KBM-7 (cell line): ENCODE measurements around the gene THBS4.

ENCODE experiments used
- DNase-seq: peaks from one replicate; pipeline ENCODE4 v3.0.0-alpha.2; 2015
- in situ Hi-C: fragments of 300-500 bp; cut with MboI; formaldehyde crosslinking; loops from 2 replicates; pipeline ENCODE4 v1.14.3; 2020; ENCODE audit warnings: low sequenced_read_pairs, low pct_unique_long_range_greater_than_20kb, mixed read lengths

The THBS4 gene

GRCh38 chr5:80034962-80035821, at the start of gene THBS4:
Gene THBS4 (plus strand): TSS chr5:80035348. CDS start chr5:80035538, 190 bp downstream.
- in situ Hi-C loops: no loop called here
- DNase-seq: no peak

- DNase-seq: no peak
- in situ Hi-C loops: no loop called here
Observed at GRCh38 chr5:79986260-79986659, 48.9 kb upstream of the THBS4 start.

DNA sequence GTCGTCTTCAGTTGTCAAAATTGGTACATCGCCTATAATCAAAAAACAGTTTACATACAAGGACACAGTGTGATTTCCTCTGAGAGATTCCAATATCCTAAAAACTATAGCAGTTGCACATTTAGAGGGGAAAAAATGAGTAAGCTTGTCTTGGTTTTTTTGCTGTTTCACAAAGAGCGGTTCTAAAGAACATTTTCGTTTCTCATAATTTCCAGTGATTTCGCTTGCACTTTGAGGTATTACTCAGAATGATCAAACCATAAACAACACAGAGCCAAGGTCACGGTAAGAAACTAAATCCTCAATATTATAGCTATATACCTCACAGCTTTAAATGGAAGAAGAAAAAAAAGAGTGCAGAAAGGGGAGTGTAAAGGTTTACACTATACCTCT, 44.9 kb upstream of the THBS4 start:
- in situ Hi-C loops: no loop called here
- DNase-seq: no peak

GRCh38 chr5:79990598-79991507, 44.3 kb upstream of the THBS4 start, which contains the start of gene MTX3:
Gene MTX3 (minus strand): TSS chr5:79991262. CDS start chr5:79991238, 24 bp downstream.
- in situ Hi-C loops: no loop called here

DNA sequence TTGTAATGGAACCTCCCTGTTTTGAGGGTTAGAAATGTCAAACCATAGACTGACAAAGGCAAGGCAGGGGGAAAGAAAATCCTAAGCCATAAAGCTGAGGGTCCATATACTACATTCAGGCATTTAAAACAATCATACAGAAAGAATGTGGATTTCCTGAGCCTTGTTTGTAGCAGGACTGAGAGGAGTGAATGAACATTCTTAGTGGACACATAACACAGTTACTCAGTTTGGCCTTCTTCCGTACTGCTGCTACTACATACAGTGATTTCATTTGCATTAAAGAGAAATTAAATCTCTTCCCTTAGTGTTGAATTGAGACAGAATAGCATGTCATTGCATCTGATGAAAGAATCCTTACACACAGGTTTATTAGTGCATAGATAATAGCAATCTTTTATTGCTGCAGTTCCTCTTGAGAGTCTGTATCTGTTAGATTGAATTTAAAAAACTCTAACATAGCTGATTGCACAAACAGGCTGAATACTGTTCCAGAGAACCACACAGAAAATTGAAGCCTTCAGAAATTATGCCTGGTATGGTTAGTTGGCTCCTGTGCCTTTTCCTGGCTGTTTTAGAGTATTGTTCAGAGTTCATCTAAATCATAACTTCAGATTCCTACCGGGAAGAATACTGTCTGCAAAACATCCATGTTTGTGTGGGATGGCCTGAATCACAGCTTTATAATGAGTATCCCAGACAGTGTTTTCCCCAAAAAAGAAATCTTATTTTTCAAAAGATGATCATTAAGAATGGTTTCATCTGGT, 42.1 kb upstream of the THBS4 start:
- in situ Hi-C loops: no loop called here
- no peak for DNase-seq

More at GRCh38 chr5:79990598-79991507, 44.3 kb upstream of the THBS4 start, which contains the start of gene MTX3:
- no peak for DNase-seq

- in situ Hi-C loops: no loop called here
- DNase-seq: no peak
Observed at GRCh38 chr5:79999722-80000121, 35.4 kb upstream of the THBS4 start.

- DNase-seq: no peak
- in situ Hi-C loops: no loop called here
Observed at GRCh38 chr5:80002677-80003076, 32.5 kb upstream of the THBS4 start.

GRCh38 chr5:80008995-80009765, 26.0 kb upstream of the THBS4 start:
- in situ Hi-C loops: no loop called here
- no peak for DNase-seq

GRCh38 chr5:80010754-80011392, 24.3 kb upstream of the THBS4 start:
- in situ Hi-C loops: no loop called here
- no peak for DNase-seq

DNA sequence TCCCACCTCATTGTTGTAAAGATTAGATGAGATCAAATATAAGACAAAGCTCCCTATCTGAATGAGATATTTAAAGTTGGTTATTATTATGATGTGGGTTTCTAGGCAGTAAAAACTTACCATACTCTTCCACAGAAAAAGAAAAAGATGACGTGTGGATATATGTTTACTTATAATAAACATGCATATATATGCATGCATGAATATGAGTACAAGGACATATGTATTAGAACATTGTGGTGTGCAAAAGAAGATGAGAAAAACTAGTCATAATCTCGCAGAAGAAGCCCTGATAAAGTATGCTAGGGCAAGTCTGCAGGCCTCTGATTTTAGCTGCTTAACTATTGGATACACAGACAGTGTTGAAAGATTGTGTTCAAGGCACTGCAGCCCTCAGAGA, 10.1 kb upstream of the THBS4 start:
- DNase-seq: no peak
- in situ Hi-C loops: no loop called here

DNA sequence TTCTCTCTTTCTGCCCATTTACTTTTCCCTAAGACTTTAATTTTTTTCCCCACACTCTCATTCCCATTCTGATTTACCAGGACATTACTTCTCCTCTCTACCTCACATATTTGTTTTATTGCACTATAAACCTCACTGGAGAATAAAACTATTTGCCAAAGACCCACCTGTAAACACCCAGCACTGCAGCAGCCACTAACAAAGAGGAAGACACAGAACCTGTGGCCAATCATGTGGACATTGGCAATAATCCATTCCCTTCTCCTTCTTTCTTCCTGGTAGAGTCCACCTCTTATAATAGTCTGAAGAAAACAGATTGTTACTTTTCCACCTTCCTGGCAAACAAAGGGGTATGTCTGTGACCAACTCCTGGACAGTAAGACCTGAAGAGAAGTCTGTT, 8.3 kb upstream of the THBS4 start:
- in situ Hi-C loops: no loop called here
- DNase-seq: no peak

DNA sequence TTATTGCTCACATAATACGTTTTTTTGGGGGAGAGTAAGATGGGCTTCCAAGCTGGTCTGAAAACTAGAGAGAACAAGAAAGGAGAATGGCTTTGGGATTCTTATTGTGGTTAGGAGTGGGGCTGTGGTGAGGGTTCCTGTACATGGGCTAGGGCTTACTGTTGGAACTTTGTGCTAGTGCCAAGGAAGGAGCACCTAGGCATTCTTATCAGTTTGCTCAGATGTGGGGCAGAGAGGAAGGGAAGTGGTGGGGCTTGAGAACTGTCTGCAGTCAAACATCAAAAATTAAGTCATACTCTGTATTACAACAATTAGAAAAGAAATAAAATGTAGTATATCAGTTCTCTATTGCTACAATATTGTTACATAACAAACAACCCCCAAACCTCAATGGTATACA, 4.0 kb upstream of the THBS4 start:
- no peak for DNase-seq
- in situ Hi-C loops: no loop called here

DNA sequence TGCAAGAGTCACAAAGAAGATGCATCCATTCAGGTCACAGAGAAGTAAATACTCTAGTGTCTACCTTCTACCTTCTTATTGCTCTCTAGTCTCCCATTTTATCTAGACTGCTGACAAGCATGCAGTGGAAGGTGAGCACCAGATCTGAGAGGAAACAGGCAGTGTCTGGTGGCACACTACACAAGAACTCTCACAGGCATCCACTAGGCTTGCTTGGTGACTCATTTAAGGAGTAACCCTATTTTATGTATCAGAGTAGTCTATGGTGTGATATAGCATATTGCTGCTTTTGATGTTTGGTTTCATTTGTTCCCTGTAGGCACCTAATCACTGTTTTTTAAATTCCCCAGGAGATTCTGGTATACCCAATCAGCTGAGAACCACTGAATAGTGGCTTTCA, 1.6 kb upstream of the THBS4 start:
- no peak for DNase-seq
- in situ Hi-C loops: no loop called here

DNA sequence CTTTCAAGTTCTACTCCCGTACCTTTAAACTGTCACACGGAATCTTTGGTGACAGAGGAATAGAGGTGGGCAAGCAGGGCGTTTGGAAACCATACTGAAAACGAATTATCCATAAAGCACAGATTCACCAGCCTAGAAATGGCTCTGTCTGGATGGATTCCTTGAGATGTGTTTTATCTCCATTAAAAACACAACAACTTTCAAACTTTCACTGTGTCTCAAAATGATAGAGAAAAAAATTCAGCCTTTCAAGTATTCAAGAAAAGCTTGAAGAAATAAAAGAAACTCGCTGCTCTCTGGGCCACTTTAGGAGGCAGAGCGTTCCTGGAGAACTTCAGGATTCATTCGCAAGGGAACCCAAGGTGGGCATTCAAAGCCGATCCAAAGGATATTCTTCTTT, 589 bp upstream of the THBS4 start:
- DNase-seq: no peak
- in situ Hi-C loops: no loop called here

DNA sequence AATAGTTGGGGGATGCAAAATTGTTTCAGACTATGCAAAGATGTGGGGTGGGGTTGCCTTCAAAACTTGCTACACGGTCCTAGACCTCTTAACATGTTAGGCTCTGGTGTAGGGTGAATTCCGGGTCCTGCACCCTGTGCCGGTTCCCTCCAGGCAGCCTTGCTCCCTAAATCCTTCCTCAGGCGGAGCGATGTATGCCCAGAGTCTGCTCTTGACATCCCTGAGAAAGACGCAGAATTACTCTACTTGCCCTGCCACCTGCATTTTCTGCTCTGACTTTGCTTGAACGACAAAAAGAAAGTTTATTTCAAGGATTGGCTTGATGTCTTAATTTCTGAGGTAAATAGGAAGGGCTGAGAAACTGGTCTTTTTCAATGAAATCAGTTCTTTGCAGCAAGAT, 691 bp downstream of the THBS4 start:
- DNase-seq: no peak
- in situ Hi-C loops: no loop called here

DNA sequence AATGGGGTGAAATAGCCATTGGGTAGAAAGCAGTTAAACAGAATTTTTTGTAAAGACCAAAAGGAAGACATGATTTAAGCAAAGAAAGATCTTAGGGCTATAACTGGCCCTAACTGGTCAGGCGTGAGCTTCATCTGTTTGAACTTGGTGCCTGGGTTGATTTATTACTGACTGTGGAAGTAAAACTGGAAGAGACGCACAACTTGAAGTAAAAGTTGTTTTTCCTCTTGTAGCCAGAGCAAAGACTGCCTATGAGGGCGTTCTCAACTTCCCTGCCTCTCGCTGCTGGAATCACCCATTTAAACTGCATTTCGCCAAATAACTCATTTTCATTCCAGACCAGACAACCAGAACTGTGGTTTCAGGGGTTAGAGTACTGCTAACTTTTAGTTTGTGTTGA, 1.5 kb downstream of the THBS4 start:
- DNase-seq: no peak
- in situ Hi-C loops: no loop called here

DNA sequence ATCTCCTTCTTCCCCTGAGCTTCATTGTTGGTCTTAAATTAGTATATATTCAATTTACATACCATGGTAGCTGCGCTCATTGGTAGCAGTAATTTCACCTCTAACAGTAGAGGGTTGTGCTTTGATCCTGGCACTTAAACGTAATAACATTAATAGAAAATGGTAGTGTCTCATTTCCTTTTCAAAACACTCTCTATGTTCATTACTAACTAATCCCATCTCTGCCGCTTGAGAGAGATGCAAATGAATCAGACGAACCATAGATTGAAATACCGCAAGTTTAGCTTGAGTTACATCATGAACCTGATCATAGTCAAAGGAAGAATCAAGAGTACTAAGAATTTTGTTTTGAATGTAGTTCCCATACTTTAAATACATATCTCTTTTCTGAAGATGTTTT, 2.2 kb downstream of the THBS4 start:
- DNase-seq: no peak
- in situ Hi-C loops: no loop called here

DNA sequence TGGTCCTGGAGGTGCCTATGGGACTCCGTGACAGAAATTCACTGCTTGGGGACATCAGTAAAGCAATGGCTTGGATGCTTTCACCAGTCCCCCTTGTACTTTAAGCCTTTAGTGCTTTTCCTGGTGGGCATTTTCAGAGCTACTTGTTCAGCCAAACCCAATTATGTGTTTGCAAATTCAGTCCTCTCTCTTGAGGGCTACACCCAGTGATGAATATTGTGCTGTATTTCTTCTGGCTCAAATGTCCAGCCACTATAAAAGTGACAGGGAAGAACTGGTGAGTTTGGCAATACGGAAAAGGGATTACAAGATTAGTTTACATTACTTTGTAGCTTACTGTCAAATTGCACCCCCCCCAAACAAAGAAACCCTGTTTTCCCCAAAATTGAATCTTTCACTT, 4.5 kb downstream of the THBS4 start:
- DNase-seq: no peak
- in situ Hi-C loops: no loop called here
